CD14-positive monocyte (primary cell): ENCODE data around the gene BUB3. TPM values are rescaled to one million over a fixed set of nuclear protein-coding genes. Genes with fewer than 3 reads are reported as not detected.
A peak's percentile ranks its signal among the peaks of the same experiment; 100 is the strongest.

Source experiments
- DNase-seq, 3 donors: peaks; one replicate each; pipeline ENCODE4 v3.0.0-alpha.2; 2011 to 2022
- H2AFZ ChIP-seq: 2 replicates; pipeline ENCODE4 v1.6.0; 2012; ENCODE audit warnings: mild to moderate bottlenecking, low read depth, low read length, inconsistent platforms; ENCODE audit not compliant: insufficient read depth, poor library complexity, severe bottlenecking
- H3K27ac ChIP-seq, 2 donors: 1 replicate in 1 of 2; 2 replicates in 1 of 2; pipeline ENCODE4 v1.5.1; 2012 to 2013; ENCODE audit warnings: low read length in 2 of 2, control low read depth in 1 of 2, inconsistent platforms in 1 of 2, low read depth in 1 of 2, mild to moderate bottlenecking in 1 of 2
- H3K27me3 ChIP-seq, 2 donors: one replicate each; pipeline versions ENCODE4 v1.6.0 to v1.6.1; 2011 to 2013; ENCODE audit warnings: low read length in 2 of 2; ENCODE audit not compliant: control insufficient read depth in 2 of 2, insufficient read depth in 2 of 2
- H3K36me3 ChIP-seq, 2 donors: replicated peaks in 1 of 2; 1 replicate in 1 of 2; 2 replicates in 1 of 2; pipeline versions ENCODE4 v1.5.1 to v1.6.1; 2012 to 2013; ENCODE audit warnings: low read length in 2 of 2, control low read depth in 1 of 2, inconsistent platforms in 1 of 2, mild to moderate bottlenecking in 1 of 2; ENCODE audit not compliant: insufficient read depth in 2 of 2, control insufficient read depth in 1 of 2
- H3K4me1 ChIP-seq, 2 donors: 1 replicate in 1 of 2; 2 replicates in 1 of 2; pipeline versions ENCODE4 v1.5.1 to v1.6.1; 2012 to 2013; ENCODE audit warnings: low read length in 2 of 2, control low read depth in 1 of 2, inconsistent platforms in 1 of 2, mild to moderate bottlenecking in 1 of 2, moderate library complexity in 1 of 2; ENCODE audit not compliant: insufficient read depth in 2 of 2, control insufficient read depth in 1 of 2
- H3K4me2 ChIP-seq: replicated peaks from 2 replicates; pipeline ENCODE3; 2012; ENCODE audit warnings: low read length, moderate library complexity, mild to moderate bottlenecking; ENCODE audit not compliant: poor library complexity, severe bottlenecking; ENCODE audit errors: extremely low read depth
- H3K4me3 ChIP-seq, 3 experiments: fragments of 200-600 bp in 1 of 3; sonication (generic) in 1 of 3; replicated peaks in 1 of 3; 1 replicate in 2 of 3; 2 replicates in 1 of 3; pipeline ENCODE4 v1.5.1; 2011 to 2013; ENCODE audit warnings: low read length in 3 of 3, mild to moderate bottlenecking in 3 of 3, control low read depth in 2 of 3, low read depth in 2 of 3, inconsistent platforms in 1 of 3, moderate library complexity in 1 of 3
- H3K79me2 ChIP-seq: 2 replicates; pipeline ENCODE4 v1.6.0; 2012; ENCODE audit warnings: mild to moderate bottlenecking, control low read depth, inconsistent platforms, low read length, moderate library complexity; ENCODE audit not compliant: insufficient read depth
- H3K9ac ChIP-seq: 2 replicates; pipeline ENCODE4 v1.6.0; 2017; ENCODE audit warnings: low read length, mild to moderate bottlenecking; ENCODE audit not compliant: insufficient read depth, poor library complexity, severe bottlenecking
- H3K9me3 ChIP-seq, 2 donors: replicated peaks in 1 of 2; 1 replicate in 1 of 2; 2 replicates in 1 of 2; pipeline versions ENCODE4 v1.5.1 to v1.6.1; 2012 to 2013; ENCODE audit warnings: low read length in 2 of 2, control low read depth in 1 of 2; ENCODE audit not compliant: control insufficient read depth in 1 of 2, insufficient read depth in 1 of 2
- H4K20me1 ChIP-seq: 2 replicates; pipeline ENCODE4 v1.6.0; 2012; ENCODE audit warnings: mild to moderate bottlenecking, low read length, control low read depth, moderate library complexity; ENCODE audit not compliant: insufficient read depth
- H3K27ac Mint-ChIP-seq, 7 donors: one replicate each; pipeline ENCODE4 v1.8.0; 2020; ENCODE audit warnings: mild to moderate bottlenecking in 7 of 7, mixed read lengths in 7 of 7, moderate library complexity in 6 of 7, inconsistent platforms in 2 of 7
- H3K27me3 Mint-ChIP-seq, 3 donors: one replicate each; pipeline ENCODE4 v1.8.0; 2021 to 2022; ENCODE audit warnings: low read depth in 3 of 3, mild to moderate bottlenecking in 3 of 3, mixed read lengths in 3 of 3, moderate library complexity in 3 of 3, inconsistent platforms in 1 of 3
- H3K36me3 Mint-ChIP-seq, 2 donors: one replicate each; pipeline ENCODE4 v1.8.0; 2020; ENCODE audit warnings: mixed read lengths in 2 of 2, inconsistent platforms in 1 of 2, mild to moderate bottlenecking in 1 of 2
- H3K4me1 Mint-ChIP-seq: one replicate; pipeline ENCODE4 v1.8.0; 2020; ENCODE audit warnings: mild to moderate bottlenecking, mixed read lengths
- H3K4me3 Mint-ChIP-seq, 2 donors: one replicate each; pipeline ENCODE4 v1.8.0; 2020; ENCODE audit warnings: mild to moderate bottlenecking in 2 of 2, mixed read lengths in 2 of 2, moderate library complexity in 1 of 2
- H3K9me3 Mint-ChIP-seq, 7 donors: one replicate each; pipeline ENCODE4 v1.8.0; 2020 to 2022; ENCODE audit warnings: mixed read lengths in 7 of 7, mild to moderate bottlenecking in 6 of 7, moderate library complexity in 6 of 7, inconsistent platforms in 2 of 7
- WGBS: methylation state at CpG from one replicate; pipeline ENCODE4 v1.1.5; 2013; ENCODE audit warnings: missing lambda C conversion rate; ENCODE audit not compliant: insufficient coverage; 5-methylcytosine and 5-hydroxymethylcytosine counted together
- intact Hi-C, 2 donors: fragments of 100-400 bp; cut with micrococcal nuclease; formaldehyde crosslinking; loops; one replicate each; pipeline versions ENCODE4 v1.15.0 to v1.15.1; 2023
- polyA plus RNA-seq, 3 donors: library from polyadenylated mRNA; depleted of rRNA in 1 of 3; unstranded in 2 of 3; stranded (reverse) in 1 of 3; fragments of 300-500 nt in 2 of 3; fragments of >200 nt in 1 of 3; fragmentation: Illumina TruSeq in 2 of 3; gene quantifications; 1 replicate in 2 of 3; 2 replicates in 1 of 3; pipeline ENCODE4 v1.2.3, GENCODE V29; 2012 to 2021
- TF ChIP-seq, protein P1 (sequence below): fragments of 200-600 bp; IDR thresholded peaks from one replicate; pipeline ENCODE4 v1.8.0; 2022; ENCODE audit warnings: antibody characterized with exemption, mild to moderate bottlenecking

BUB3 gene
- polyA plus RNA-seq, 3 donors, result 61.2 to 96.4 (median 80.4) TPM

DNA sequence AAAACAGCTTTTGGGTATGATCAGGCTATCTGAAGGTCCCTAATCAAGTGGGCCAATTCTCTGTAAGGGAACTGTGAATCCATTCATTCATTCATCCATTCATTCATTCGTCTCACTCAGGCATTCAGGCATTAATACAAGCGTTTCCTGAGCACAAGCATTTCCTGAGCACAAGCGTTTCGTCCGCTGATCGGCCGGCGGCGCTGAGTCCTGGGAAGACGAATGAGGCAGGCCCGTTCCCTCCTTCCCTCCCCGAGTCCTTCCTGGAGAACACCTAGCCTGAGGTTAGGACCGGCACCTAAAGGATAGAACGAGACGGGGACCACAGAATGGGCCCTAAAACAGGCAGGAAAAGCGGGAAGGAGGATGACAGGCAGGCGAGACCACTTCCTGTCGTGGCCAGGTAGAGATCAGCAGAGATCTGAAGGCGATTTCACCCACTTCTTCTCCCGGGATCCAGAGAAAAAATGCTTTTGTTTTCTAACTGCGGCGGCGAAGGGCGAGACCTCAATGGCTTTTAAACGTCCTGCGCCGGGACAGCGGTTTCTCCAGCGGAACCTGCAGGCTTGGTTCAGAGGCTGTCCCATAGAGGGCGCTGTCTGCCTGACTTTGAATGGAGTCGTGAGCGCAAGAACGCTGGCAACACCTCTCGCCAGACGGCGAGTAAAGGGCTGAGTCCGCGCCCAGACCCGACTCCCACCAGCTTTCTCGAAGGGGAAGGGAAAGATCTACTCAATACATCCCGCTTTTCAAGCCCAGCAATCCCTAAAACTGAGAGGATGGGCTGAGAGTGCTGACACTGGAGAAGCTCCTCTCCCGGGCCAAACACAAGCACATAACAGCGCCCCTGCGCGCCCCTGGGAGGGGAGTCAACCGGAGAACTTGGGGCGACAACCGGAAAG, 21.4 kb upstream of the BUB3 start:
- Histone ChIP-seq H3K27ac (no peak overlapping the region), H3K4me1 (peaks cover 7 to 38% of the 10 kb centered on the region in 2 donors), H3K9ac (no peak overlapping the region), H3K9me3 (peaks cover 0 to 32% of the 10 kb centered on the region in 2 donors), H3K4me3 (no peak overlapping the region), H3K36me3 (no peaks in the 10 kb centered on the region), H3K79me2 (no peaks in the 10 kb centered on the region), H3K4me2 (peak overlapping the region; percentile 41), H2AFZ (no peak overlapping the region), H3K27me3 (peaks cover 80 to 94% of the 10 kb centered on the region in 2 donors), H4K20me1 (no peaks in the 10 kb centered on the region)
- peak overlapping the region in 1 of 2 donors; percentile 85 for H3K4me3 Mint-ChIP-seq
- peaks cover 0 to 2% of the 10 kb centered on the region in 2 donors for H3K36me3 Mint-ChIP-seq
- peaks cover 32% of the 10 kb centered on the region for H3K4me1 Mint-ChIP-seq
- TF ChIP-seq, protein P1, sequence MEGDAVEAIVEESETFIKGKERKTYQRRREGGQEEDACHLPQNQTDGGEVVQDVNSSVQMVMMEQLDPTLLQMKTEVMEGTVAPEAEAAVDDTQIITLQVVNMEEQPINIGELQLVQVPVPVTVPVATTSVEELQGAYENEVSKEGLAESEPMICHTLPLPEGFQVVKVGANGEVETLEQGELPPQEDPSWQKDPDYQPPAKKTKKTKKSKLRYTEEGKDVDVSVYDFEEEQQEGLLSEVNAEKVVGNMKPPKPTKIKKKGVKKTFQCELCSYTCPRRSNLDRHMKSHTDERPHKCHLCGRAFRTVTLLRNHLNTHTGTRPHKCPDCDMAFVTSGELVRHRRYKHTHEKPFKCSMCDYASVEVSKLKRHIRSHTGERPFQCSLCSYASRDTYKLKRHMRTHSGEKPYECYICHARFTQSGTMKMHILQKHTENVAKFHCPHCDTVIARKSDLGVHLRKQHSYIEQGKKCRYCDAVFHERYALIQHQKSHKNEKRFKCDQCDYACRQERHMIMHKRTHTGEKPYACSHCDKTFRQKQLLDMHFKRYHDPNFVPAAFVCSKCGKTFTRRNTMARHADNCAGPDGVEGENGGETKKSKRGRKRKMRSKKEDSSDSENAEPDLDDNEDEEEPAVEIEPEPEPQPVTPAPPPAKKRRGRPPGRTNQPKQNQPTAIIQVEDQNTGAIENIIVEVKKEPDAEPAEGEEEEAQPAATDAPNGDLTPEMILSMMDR, result peak; percentile 94
- DNase-seq, result peak; percentile 55 to 70 (median 61)
- intact Hi-C loops, result loop anchor here (1.0 to 10.0 kb wide), 3 partner anchors 426 to 832 kb away; no protein-coding TSS in a partner anchor
- H3K9me3 Mint-ChIP-seq, result peaks cover 0 to 21% (median 9%) of the 10 kb centered on the region in 7 donors
- WGBS, result under 1% methylated on average over 40 of the region's 48 CpGs
- peaks cover 71 to 92% (median 78%) of the 10 kb centered on the region in 3 donors for H3K27me3 Mint-ChIP-seq
- no peak overlapping the region for H3K27ac Mint-ChIP-seq

DNA sequence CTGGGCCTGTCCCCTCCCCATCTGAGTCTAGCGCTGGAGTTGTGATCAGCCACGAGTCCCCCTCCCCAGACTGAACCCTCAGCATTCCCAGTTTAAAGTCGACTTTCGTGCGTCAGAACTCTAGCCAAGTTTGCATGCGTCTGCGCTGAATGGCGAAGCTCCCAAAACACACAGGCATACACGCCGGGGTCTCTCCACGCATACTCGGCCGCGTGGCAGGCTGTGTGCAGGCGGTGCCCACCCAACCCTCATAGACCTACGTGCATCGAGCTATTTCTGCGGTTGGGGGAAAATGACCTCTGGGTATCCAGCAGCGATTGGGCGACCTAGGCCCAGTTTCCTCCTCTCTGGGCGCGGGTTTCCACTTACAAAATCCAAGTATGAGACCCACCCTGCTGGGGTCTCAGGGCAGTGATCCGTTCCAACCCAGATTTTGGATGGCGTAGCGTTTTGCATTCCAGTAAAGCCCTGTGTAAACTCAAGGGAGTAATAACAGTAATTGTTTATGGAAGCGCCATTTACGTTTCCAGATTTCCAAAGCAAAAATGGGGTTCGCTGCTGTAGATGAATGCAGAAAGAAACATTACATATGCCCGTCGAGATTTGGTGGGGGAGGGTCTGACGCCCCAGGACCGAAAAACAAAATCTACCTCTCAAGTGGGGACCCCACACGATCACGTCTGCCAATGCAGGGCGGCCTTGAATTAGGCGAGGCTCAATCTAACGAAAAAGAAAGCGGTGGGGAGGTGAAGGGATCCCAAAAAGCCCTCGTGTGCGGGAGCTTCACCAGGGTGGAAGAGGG, 20.5 kb upstream of the BUB3 start:
- DNase-seq, result no peak
- H3K79me2 ChIP-seq, result no peaks in the 10 kb centered on the region
- H3K4me2 ChIP-seq, result peak overlapping the region; percentile 41
- peaks cover 0 to 32% of the 10 kb centered on the region in 2 donors for H3K9me3 ChIP-seq
- H3K27ac Mint-ChIP-seq, result no peak overlapping the region
- peaks cover 0 to 28% (median 12%) of the 10 kb centered on the region in 7 donors for H3K9me3 Mint-ChIP-seq
- peaks cover 7 to 41% of the 10 kb centered on the region in 2 donors for H3K4me1 ChIP-seq
- peaks cover 79 to 97% (median 84%) of the 10 kb centered on the region in 3 donors for H3K27me3 Mint-ChIP-seq
- TF ChIP-seq, protein P1, result no peak
- H4K20me1 ChIP-seq, result no peaks in the 10 kb centered on the region
- no peak overlapping the region for H3K9ac ChIP-seq
- no peak overlapping the region for H2AFZ ChIP-seq
- H3K27ac ChIP-seq, result no peak overlapping the region
- H3K4me1 Mint-ChIP-seq, result peaks cover 34% of the 10 kb centered on the region
- H3K36me3 ChIP-seq, result no peaks in the 10 kb centered on the region
- H3K27me3 ChIP-seq, result peaks cover 78 to 95% of the 10 kb centered on the region in 2 donors
- no peak overlapping the region for H3K4me3 ChIP-seq
- intact Hi-C loops, result loop anchor here (1.0 to 10.0 kb wide), 3 partner anchors 425 to 831 kb away; no protein-coding TSS in a partner anchor
- H3K36me3 Mint-ChIP-seq, result peaks cover 0 to 4% of the 10 kb centered on the region in 2 donors
- peak overlapping the region in 1 of 2 donors; percentile 85 for H3K4me3 Mint-ChIP-seq
- 6% methylated on average over 28 of the region's 40 CpGs for WGBS
